ENCODE measurements around the gene DNPEP.
A peak's percentile ranks its signal among the peaks of the same experiment; 100 is the strongest.

Gene DNPEP

DNA sequence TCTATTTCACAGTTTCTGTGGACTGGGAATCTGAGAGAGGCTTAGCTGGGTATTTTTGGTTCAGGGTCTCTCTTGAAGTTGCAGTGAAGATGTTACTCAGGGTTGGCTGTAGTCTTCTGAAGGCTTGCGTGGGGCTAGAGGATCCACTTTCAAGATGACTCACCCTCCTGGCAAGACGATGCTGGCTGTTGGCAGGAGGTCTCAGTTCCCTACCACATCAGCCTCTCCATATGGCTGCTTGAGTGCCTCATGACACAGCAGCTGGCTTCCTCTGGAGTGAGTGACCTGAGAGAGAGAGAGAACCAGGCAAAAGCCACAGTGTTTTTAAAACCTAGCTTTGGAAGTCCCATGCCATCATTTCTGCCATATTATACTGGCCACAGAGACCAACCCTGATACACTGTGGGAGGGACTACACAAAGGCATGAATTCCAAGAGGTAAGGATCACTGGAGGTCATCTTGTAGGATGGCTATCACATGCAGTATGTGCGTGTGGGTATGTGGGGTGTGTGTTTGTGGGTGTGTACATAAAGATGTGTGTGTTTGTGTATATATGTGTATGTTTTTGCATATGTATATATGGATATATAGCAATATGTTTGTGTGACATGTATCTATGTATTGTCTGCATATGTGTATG is 25.1 kb downstream of the DNPEP start:
- TF ChIP-seq ZFP3 (CRISPR knock-in tag; IDR thresholded peaks at IDR 0.05) (no peak), PPARA (CRISPR knock-in tag; IDR thresholded peaks at IDR 0.05; ENCODE audit: borderline replicate concordance) (no peak)
- TF ChIP-seq, protein P1, sequence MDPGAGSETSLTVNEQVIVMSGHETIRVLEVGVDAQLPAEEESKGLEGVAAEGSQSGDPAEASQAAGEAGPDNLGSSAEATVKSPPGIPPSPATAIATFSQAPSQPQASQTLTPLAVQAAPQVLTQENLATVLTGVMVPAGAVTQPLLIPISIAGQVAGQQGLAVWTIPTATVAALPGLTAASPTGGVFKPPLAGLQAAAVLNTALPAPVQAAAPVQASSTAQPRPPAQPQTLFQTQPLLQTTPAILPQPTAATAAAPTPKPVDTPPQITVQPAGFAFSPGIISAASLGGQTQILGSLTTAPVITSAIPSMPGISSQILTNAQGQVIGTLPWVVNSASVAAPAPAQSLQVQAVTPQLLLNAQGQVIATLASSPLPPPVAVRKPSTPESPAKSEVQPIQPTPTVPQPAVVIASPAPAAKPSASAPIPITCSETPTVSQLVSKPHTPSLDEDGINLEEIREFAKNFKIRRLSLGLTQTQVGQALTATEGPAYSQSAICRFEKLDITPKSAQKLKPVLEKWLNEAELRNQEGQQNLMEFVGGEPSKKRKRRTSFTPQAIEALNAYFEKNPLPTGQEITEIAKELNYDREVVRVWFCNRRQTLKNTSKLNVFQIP (CRISPR knock-in tag; IDR thresholded peaks at IDR 0.05; ENCODE audit: borderline replicate concordance, low read depth), result no peak
- ATAC-seq, result peak; percentile 97

- no peak; the same call in 2 of the 3 replicates for ATAC-seq
Observed at GRCh38 chr2:219362072-219362471, 25.6 kb downstream of the DNPEP start.

DNA sequence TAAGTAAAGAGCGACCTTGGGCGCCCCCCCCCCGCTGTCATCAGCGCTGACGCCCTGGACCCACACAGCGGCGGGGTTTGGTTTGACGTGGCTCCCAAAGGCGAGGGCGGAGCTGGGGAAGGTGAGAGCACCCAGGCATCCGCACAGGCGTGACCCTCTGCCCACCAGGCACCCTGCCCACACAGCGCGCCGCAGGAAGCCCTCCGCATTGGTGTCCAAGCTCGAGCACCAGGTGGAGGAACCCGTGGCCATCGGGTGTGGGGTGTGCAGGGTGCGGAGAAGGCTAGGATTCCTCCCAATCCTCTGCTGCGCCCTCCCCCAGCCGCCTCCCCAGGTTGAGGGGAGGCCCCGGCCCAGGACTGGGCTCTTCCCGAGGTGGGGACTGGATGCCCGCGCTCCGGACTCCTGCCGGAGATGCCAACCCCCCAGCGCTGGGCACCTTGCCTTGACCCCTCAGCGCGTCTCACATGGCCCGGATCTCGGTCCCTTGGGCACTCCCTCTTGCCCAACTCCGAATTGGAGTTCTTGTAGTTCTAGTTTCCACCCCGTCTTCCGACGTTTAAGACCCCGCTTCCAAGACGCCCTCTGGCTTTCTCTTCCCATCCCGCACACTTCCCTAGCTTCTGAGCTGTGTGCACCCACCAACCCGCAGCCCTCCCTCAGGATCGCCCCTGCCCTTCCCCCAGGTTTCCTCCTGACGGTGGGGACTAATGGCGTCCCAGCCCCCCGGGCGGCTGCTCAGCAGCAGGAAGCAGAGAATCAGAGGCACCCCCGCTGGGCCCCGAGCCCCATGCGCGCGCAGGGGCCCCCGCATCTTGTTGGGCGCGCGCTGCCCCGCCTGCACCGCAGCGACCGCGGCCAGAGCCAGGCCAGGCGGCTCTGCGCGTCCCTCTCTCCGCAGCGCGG is 29.3 kb downstream of the DNPEP start:
- peak; percentile 39 for ATAC-seq
- TF ChIP-seq CSDC2 (CRISPR knock-in tag; IDR thresholded peaks at IDR 0.05), result no peak
- TF ChIP-seq, protein P2, sequence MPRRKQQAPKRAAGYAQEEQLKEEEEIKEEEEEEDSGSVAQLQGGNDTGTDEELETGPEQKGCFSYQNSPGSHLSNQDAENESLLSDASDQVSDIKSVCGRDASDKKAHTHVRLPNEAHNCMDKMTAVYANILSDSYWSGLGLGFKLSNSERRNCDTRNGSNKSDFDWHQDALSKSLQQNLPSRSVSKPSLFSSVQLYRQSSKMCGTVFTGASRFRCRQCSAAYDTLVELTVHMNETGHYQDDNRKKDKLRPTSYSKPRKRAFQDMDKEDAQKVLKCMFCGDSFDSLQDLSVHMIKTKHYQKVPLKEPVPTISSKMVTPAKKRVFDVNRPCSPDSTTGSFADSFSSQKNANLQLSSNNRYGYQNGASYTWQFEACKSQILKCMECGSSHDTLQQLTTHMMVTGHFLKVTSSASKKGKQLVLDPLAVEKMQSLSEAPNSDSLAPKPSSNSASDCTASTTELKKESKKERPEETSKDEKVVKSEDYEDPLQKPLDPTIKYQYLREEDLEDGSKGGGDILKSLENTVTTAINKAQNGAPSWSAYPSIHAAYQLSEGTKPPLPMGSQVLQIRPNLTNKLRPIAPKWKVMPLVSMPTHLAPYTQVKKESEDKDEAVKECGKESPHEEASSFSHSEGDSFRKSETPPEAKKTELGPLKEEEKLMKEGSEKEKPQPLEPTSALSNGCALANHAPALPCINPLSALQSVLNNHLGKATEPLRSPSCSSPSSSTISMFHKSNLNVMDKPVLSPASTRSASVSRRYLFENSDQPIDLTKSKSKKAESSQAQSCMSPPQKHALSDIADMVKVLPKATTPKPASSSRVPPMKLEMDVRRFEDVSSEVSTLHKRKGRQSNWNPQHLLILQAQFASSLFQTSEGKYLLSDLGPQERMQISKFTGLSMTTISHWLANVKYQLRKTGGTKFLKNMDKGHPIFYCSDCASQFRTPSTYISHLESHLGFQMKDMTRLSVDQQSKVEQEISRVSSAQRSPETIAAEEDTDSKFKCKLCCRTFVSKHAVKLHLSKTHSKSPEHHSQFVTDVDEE (CRISPR knock-in tag; IDR thresholded peaks at IDR 0.05), result no peak

More at GRCh38 chr2:219362072-219362471, 25.6 kb downstream of the DNPEP start:
- TF ChIP-seq ARNTL (CRISPR knock-in tag; IDR thresholded peaks at IDR 0.05; ENCODE audit: borderline replicate concordance, low read depth), result no peak

DNA sequence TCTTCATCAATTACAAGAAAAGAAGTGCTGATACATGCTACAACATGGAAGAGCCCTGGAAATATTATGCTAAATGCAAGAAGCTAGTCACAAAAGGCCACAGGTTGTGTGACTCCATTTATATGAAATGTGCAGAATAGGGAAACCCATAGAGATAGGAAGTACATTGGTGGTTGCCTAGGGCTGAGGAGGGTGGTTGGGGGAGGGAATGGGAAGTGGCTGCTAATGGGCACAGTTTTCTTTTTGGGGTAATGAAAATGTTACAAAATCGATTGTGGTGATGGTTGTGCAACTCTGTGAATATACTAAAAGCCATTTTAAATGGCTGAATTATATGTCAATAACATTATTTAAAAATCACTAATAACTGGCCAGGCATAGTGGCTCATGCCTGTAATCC is 30.9 kb downstream of the DNPEP start:
- no peak for TF ChIP-seq RARB (CRISPR knock-in tag; IDR thresholded peaks at IDR 0.05)
- TF ChIP-seq SNAI2 (CRISPR knock-in tag; IDR thresholded peaks at IDR 0.05), result no peak
- no peak for TF ChIP-seq ZNF565 (CRISPR knock-in tag; conservative IDR thresholded peaks at IDR 0.05; ENCODE audit: low read depth)
- TF ChIP-seq ARNTL (CRISPR knock-in tag; IDR thresholded peaks at IDR 0.05; ENCODE audit: borderline replicate concordance, low read depth), result no peak
- no peak for TF ChIP-seq ZNF70 (CRISPR knock-in tag; IDR thresholded peaks at IDR 0.05)
- no peak for TF ChIP-seq CSDC2 (CRISPR knock-in tag; IDR thresholded peaks at IDR 0.05)
- no peak for TF ChIP-seq TCF4 (CRISPR knock-in tag; IDR thresholded peaks at IDR 0.05; ENCODE audit: borderline replicate concordance)
- no peak for TF ChIP-seq ESRRG (CRISPR knock-in tag; IDR thresholded peaks at IDR 0.05)
- TF ChIP-seq ZFP30 (CRISPR knock-in tag; IDR thresholded peaks at IDR 0.05), result no peak
- TF ChIP-seq TOX (CRISPR knock-in tag; IDR thresholded peaks at IDR 0.05; ENCODE audit: borderline replicate concordance), result no peak
- TF ChIP-seq GLIS3 (CRISPR knock-in tag; IDR thresholded peaks at IDR 0.05), result no peak
- no peak for TF ChIP-seq CSRNP3 (CRISPR knock-in tag; IDR thresholded peaks at IDR 0.05)
- no peak for ATAC-seq

DNA sequence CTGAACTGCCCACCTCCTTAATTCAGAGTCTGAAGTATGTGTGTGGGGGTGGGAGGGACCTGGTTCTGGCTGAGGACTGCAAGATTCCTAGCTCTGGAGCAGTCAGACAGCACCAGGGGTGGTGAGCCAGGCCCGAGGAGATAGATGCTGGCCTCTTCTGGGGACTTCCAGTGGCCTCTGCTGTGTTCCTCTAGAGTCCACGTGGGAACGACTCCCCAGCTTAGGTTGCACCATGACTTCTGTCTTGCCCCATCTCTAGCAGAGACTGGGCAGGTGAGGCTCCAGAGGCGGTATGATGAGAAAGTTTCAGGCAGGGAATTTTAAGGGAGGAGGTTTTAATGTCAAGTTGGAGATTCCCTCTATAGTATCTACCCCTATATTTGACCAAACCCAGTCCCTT is 33.1 kb downstream of the DNPEP start:
- no peak for ATAC-seq
- TF ChIP-seq OSR1 (CRISPR knock-in tag; IDR thresholded peaks at IDR 0.05), result no peak
- no peak for TF ChIP-seq ESRRG (CRISPR knock-in tag; IDR thresholded peaks at IDR 0.05)
- TF ChIP-seq ARNTL (CRISPR knock-in tag; IDR thresholded peaks at IDR 0.05; ENCODE audit: borderline replicate concordance, low read depth), result no peak
- TF ChIP-seq CREB5 (CRISPR knock-in tag; IDR thresholded peaks at IDR 0.05; ENCODE audit: low read depth), result no peak
- no peak for TF ChIP-seq PPARA (CRISPR knock-in tag; IDR thresholded peaks at IDR 0.05; ENCODE audit: borderline replicate concordance)
- TF ChIP-seq, protein P1 (CRISPR knock-in tag; IDR thresholded peaks at IDR 0.05; ENCODE audit: borderline replicate concordance, low read depth), result no peak
- no peak for TF ChIP-seq SNAI2 (CRISPR knock-in tag; IDR thresholded peaks at IDR 0.05)
- TF ChIP-seq, protein P2 (CRISPR knock-in tag; IDR thresholded peaks at IDR 0.05), result no peak
- no peak for TF ChIP-seq ZNF565 (CRISPR knock-in tag; conservative IDR thresholded peaks at IDR 0.05; ENCODE audit: low read depth)

Data from SK-N-SH treated with all-trans-retinoic acid at 6 μM for 48 hours (cell line).